ENCODE data around the gene RNF169.

RNF169 gene

GRCh38 chr11:74826901-74827300 lies 78.3 kb downstream of the RNF169 start:
- DNase-seq = no peak

- DNase-seq = no peak
Measured at GRCh38 chr11:74837191-74837590, 88.5 kb downstream of the RNF169 start.

GRCh38 chr11:74838188-74838587 lies 89.5 kb downstream of the RNF169 start:
- no peak for DNase-seq

- peak; percentile 44 to 55 (median 54) for DNase-seq
Measured at GRCh38 chr11:74839446-74839845, 90.8 kb downstream of the RNF169 start.

- DNase-seq = peak; percentile 50 to 63 (median 59)
Measured at GRCh38 chr11:74839971-74840370, 91.3 kb downstream of the RNF169 start.

GRCh38 chr11:74840486-74840885 lies 91.8 kb downstream of the RNF169 start:
- DNase-seq = no peak

GRCh38 chr11:74842967-74843366 lies 94.3 kb downstream of the RNF169 start:
- DNase-seq = no peak

GRCh38 chr11:74844072-74844471 lies 95.4 kb downstream of the RNF169 start:
- no peak for DNase-seq

GRCh38 chr11:74844865-74845264 lies 96.2 kb downstream of the RNF169 start:
- no peak for DNase-seq

GRCh38 chr11:74845978-74846517 lies 97.4 kb downstream of the RNF169 start:
- no peak for DNase-seq

GRCh38 chr11:74846770-74847169 lies 98.1 kb downstream of the RNF169 start:
- DNase-seq = no peak

GRCh38 chr11:74847395-74847794 lies 98.7 kb downstream of the RNF169 start:
- DNase-seq = no peak

GRCh38 chr11:74847895-74848294 lies 99.2 kb downstream of the RNF169 start:
- no peak for DNase-seq

- peak in 2 of 3 donors; percentile 5 to 22 for DNase-seq
Measured at GRCh38 chr11:74849525-74850391, 101.1 kb downstream of the RNF169 start.

GRCh38 chr11:74853223-74853622 lies 104.6 kb downstream of the RNF169 start:
- no peak for DNase-seq

GRCh38 chr11:74860743-74861142 lies 112.1 kb downstream of the RNF169 start:
- DNase-seq = no peak

GRCh38 chr11:74863410-74863809 lies 114.8 kb downstream of the RNF169 start:
- no peak for DNase-seq

GRCh38 chr11:74866557-74866956 lies 117.9 kb downstream of the RNF169 start:
- no peak for DNase-seq

GRCh38 chr11:74870485-74870884 lies 121.8 kb downstream of the RNF169 start:
- DNase-seq = peak; percentile 22 to 35 (median 33)

- peak; percentile 6 to 24 (median 7) for DNase-seq
Measured at GRCh38 chr11:74871037-74871436, 122.4 kb downstream of the RNF169 start.

GRCh38 chr11:74877132-74877531 lies 128.5 kb downstream of the RNF169 start:
- DNase-seq = peak; percentile 27 to 35 (median 34)
